CD4-positive, alpha-beta T cell treated with Interleukin-2 at 100 ng/mL for 4 hours (primary cell): ENCODE results near the gene ZCCHC2.

Experiments used
- DNase-seq: peaks from one replicate; pipeline ENCODE4 v3.0.0-alpha.2; 2020; ENCODE audit warnings: low spot score

The ZCCHC2 gene

GRCh38 chr18:62610701-62611411 is 88.0 kb downstream of the ZCCHC2 start:
- DNase-seq: no peak

GRCh38 chr18:62611453-62612288 is 88.8 kb downstream of the ZCCHC2 start:
- no peak for DNase-seq

GRCh38 chr18:62612289-62612645 is 89.4 kb downstream of the ZCCHC2 start:
- no peak for DNase-seq

- DNase-seq: no peak
Observed at GRCh38 chr18:62612776-62613175, 90.0 kb downstream of the ZCCHC2 start.

GRCh38 chr18:62614494-62614893 is 91.7 kb downstream of the ZCCHC2 start:
- no peak for DNase-seq

- no peak for DNase-seq
Observed at GRCh38 chr18:62616331-62616805, 93.5 kb downstream of the ZCCHC2 start.

GRCh38 chr18:62617793-62618591 is 95.2 kb downstream of the ZCCHC2 start:
- DNase-seq: no peak

- DNase-seq: no peak
Observed at GRCh38 chr18:62618735-62619134, 95.9 kb downstream of the ZCCHC2 start.

GRCh38 chr18:62621546-62621945 is 98.7 kb downstream of the ZCCHC2 start:
- DNase-seq: no peak

GRCh38 chr18:62625019-62625418 is 102.2 kb downstream of the ZCCHC2 start:
- no peak for DNase-seq
